ENCODE measurements around the gene NFIX.

NFIX gene

DNA sequence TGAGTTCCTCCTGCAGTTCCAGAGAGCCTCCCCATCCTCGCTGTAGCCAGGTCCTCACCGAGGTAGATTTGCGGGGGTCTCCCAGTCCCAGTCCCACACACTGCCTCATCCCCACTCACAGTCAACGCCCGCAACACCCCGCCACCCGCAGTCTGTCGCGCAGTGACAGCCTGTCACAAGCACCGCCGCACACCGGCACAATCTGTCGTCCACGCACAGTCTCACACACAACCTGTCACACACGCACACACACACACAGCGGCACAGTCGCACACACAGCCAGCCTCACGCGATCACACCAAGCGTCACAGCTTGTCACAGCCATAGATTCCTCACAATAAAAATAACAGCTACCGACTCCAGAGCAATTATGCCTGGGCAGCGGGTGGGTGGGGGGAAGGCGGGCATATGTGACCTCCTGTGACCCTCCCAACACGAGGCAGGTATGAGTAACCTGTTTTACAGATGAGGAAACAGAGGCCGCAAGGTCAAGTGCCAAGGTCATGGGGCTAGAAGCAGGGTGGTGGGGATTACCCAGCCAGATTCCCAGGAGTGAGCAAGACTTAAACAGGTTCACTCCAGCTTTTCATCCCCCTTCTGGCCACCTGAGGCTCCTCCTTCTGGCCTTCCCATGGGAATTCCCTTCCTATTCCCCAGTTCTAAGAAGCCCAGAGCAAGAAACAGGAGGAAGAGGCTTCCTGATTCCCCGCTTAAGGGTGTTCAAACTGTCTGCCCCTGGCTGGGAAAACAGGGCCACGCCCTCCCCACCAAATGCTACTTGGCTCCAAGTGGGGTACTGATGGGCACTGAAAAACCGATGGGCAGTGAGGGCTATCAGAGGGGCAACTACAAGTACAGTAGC, 13.9 kb downstream of the NFIX start:
- DNase-seq (ENCODE audit: low read depth, low spot score), result no peak
- no peaks in the 10 kb centered on the region; the same call in 1 of the 2 replicates for H3K36me3 ChIP-seq (ENCODE audit: control insufficient read depth, insufficient read depth, low read length)
- H3K4me3 ChIP-seq (ENCODE audit: low read length), result no peak overlapping the region
- no peaks in the 10 kb centered on the region for H3K9me3 ChIP-seq (ENCODE audit: control insufficient read depth, insufficient read depth, low read length)
- H3K27me3 ChIP-seq (ENCODE audit: control insufficient read depth, insufficient read depth, low read length), result peaks cover 73% of the 10 kb centered on the region
- WGBS (ENCODE audit: insufficient coverage, insufficient read length), result no CpG with 5 or more reads among the region's 28 CpGs
- no peak overlapping the region for H3K27ac ChIP-seq (ENCODE audit: low read length)
- H3K4me1 ChIP-seq (ENCODE audit: control insufficient read depth, insufficient read depth, low read length), result peaks cover 14% of the 10 kb centered on the region

GRCh38 chr19:13010038-13010991, 15.0 kb downstream of the NFIX start:
- WGBS (ENCODE audit: insufficient coverage, insufficient read length), result no CpG with 5 or more reads among the region's 62 CpGs
- peaks cover 14% of the 10 kb centered on the region for H3K4me1 ChIP-seq (ENCODE audit: control insufficient read depth, insufficient read depth, low read length)
- peaks cover 79% of the 10 kb centered on the region for H3K27me3 ChIP-seq (ENCODE audit: control insufficient read depth, insufficient read depth, low read length)
- H3K27ac ChIP-seq (ENCODE audit: low read length), result no peak overlapping the region
- no peaks in the 10 kb centered on the region for H3K9me3 ChIP-seq (ENCODE audit: control insufficient read depth, insufficient read depth, low read length)
- H3K4me3 ChIP-seq (ENCODE audit: low read length), result no peak overlapping the region
- DNase-seq (ENCODE audit: low read depth, low spot score), result no peak
- H3K36me3 ChIP-seq (ENCODE audit: control insufficient read depth, insufficient read depth, low read length), result no peaks in the 10 kb centered on the region; the same call in 1 of the 2 replicates

DNA sequence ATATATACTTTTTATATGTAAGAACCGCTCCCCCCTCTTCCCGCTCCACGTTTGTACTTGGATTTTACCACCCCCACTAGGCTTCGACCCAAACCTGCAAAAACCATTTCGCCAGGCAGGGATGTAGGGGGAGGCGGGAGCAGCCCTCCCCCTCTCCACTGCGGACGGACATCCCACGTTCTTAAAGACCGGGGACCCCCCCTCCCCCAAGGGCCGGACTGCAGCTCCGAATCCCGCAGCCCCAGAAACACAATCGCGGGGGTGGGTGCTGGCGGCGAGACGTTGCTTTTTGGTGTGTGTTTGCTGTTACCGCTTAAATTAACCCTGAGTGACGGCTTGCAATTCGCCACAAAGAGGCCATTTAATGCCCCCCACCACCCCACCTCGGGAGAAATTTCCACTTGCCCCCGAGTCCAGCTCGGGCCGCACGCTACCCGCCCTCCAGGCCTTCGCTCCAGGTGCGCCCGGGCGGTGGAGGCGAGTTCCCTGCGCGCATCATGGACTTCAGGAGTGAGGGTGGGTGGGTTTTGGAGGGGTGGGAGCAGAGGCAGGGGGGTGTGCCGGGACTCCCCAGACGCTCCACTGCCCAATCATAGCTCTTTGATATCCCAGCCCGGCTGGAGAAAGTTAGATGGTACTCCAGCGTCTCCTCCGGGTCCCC, 15.8 kb downstream of the NFIX start:
- WGBS (ENCODE audit: insufficient coverage, insufficient read length), result no CpG with 5 or more reads among the region's 39 CpGs

GRCh38 chr19:13011653-13012389, 16.5 kb downstream of the NFIX start:
- Histone ChIP-seq H3K36me3 (ENCODE audit: control insufficient read depth, insufficient read depth, low read length) (no peaks in the 10 kb centered on the region; the same call in 1 of the 2 replicates), H3K27ac (ENCODE audit: low read length) (no peak overlapping the region), H3K4me1 (ENCODE audit: control insufficient read depth, insufficient read depth, low read length) (peaks cover 14% of the 10 kb centered on the region), H3K27me3 (ENCODE audit: control insufficient read depth, insufficient read depth, low read length) (peaks cover 92% of the 10 kb centered on the region), H3K9me3 (ENCODE audit: control insufficient read depth, insufficient read depth, low read length) (no peaks in the 10 kb centered on the region), H3K4me3 (ENCODE audit: low read length) (no peak overlapping the region)
- DNase-seq (ENCODE audit: low read depth, low spot score), result no peak
- no CpG with 5 or more reads among the region's 54 CpGs for WGBS (ENCODE audit: insufficient coverage, insufficient read length)

More for the DNA sequence above, 15.8 kb downstream of the NFIX start:
- H3K36me3 ChIP-seq (ENCODE audit: control insufficient read depth, insufficient read depth, low read length), result no peaks in the 10 kb centered on the region; the same call in 1 of the 2 replicates
- no peak for DNase-seq (ENCODE audit: low read depth, low spot score)
- no peak overlapping the region for H3K27ac ChIP-seq (ENCODE audit: low read length)
- H3K4me3 ChIP-seq (ENCODE audit: low read length), result no peak overlapping the region
- no peaks in the 10 kb centered on the region for H3K9me3 ChIP-seq (ENCODE audit: control insufficient read depth, insufficient read depth, low read length)
- H3K27me3 ChIP-seq (ENCODE audit: control insufficient read depth, insufficient read depth, low read length), result peaks cover 87% of the 10 kb centered on the region
- H3K4me1 ChIP-seq (ENCODE audit: control insufficient read depth, insufficient read depth, low read length), result peaks cover 14% of the 10 kb centered on the region

- Histone ChIP-seq H3K27ac (ENCODE audit: low read length) (no peak overlapping the region), H3K4me1 (ENCODE audit: control insufficient read depth, insufficient read depth, low read length) (peaks cover 14% of the 10 kb centered on the region), H3K36me3 (ENCODE audit: control insufficient read depth, insufficient read depth, low read length) (no peaks in the 10 kb centered on the region; the same call in 1 of the 2 replicates), H3K4me3 (ENCODE audit: low read length) (no peak overlapping the region), H3K27me3 (ENCODE audit: control insufficient read depth, insufficient read depth, low read length) (peaks cover 93% of the 10 kb centered on the region), H3K9me3 (ENCODE audit: control insufficient read depth, insufficient read depth, low read length) (no peaks in the 10 kb centered on the region)
- WGBS (ENCODE audit: insufficient coverage, insufficient read length), result no CpG with 5 or more reads among the region's 23 CpGs
- DNase-seq (ENCODE audit: low read depth, low spot score), result no peak
Measured at GRCh38 chr19:13012390-13012689, 17.1 kb downstream of the NFIX start.

DNA sequence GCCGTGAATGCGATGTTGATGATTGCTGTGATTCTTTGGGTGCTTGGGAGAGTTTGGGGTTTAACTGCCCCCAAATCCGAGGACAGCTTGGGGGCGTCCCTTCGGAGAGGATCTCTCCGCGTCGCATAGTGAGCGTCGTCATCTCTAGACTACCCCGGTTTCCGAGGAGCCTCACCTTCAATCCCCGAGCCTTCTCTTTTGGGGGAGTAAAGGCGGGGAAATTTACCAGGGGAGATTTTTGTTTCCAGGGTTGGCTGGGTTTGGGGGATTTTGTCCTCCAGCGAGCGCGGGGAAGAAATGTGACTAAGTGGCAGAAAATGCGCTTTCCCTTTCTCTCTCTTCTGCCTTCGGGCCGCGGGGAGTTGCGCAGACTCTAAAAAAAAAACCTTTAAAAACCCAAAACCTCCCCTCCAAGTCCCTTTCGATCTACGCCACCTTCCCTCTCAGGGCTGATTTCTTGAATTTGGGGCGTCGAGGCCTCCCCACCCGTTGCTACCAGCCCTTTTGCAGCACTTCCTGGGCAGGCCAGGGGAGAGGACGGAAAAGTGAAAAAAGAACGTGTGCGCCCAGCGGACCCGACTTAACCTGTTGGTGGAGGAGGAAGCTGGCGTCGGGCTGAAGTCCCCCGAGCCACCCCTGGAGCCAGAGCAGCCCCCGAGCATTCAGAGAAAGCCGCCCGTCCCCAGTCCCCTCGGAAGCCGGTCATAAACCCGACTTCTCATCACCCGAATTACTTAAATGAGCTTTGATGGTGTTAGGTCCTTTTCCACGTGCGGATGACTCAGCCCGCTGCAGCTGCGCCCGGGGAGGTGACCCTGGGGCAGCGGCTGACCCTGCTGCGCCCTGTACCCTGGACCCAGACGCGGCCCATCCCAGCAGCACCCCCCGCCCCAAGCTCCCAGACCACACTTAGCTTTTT, 17.7 kb downstream of the NFIX start:
- Histone ChIP-seq H3K27me3 (ENCODE audit: control insufficient read depth, insufficient read depth, low read length) (peaks cover 96% of the 10 kb centered on the region), H3K9me3 (ENCODE audit: control insufficient read depth, insufficient read depth, low read length) (no peaks in the 10 kb centered on the region), H3K4me3 (ENCODE audit: low read length) (no peak overlapping the region), H3K36me3 (ENCODE audit: control insufficient read depth, insufficient read depth, low read length) (no peaks in the 10 kb centered on the region; the same call in 1 of the 2 replicates), H3K27ac (ENCODE audit: low read length) (no peak overlapping the region), H3K4me1 (ENCODE audit: control insufficient read depth, insufficient read depth, low read length) (peaks cover 14% of the 10 kb centered on the region)
- no peak for DNase-seq (ENCODE audit: low read depth, low spot score)
- WGBS (ENCODE audit: insufficient coverage, insufficient read length), result no CpG with 5 or more reads among the region's 52 CpGs

- H3K27me3 ChIP-seq (ENCODE audit: control insufficient read depth, insufficient read depth, low read length), result peaks cover 96% of the 10 kb centered on the region
- H3K27ac ChIP-seq (ENCODE audit: low read length), result no peak overlapping the region
- DNase-seq (ENCODE audit: low read depth, low spot score), result no peak
- H3K4me1 ChIP-seq (ENCODE audit: control insufficient read depth, insufficient read depth, low read length), result peaks cover 14% of the 10 kb centered on the region
- no peaks in the 10 kb centered on the region for H3K9me3 ChIP-seq (ENCODE audit: control insufficient read depth, insufficient read depth, low read length)
- no CpG with 5 or more reads among the region's 20 CpGs for WGBS (ENCODE audit: insufficient coverage, insufficient read length)
- H3K4me3 ChIP-seq (ENCODE audit: low read length), result no peak overlapping the region
- no peaks in the 10 kb centered on the region; the same call in 1 of the 2 replicates for H3K36me3 ChIP-seq (ENCODE audit: control insufficient read depth, insufficient read depth, low read length)
Measured at GRCh38 chr19:13013649-13014048, 18.4 kb downstream of the NFIX start.

DNA sequence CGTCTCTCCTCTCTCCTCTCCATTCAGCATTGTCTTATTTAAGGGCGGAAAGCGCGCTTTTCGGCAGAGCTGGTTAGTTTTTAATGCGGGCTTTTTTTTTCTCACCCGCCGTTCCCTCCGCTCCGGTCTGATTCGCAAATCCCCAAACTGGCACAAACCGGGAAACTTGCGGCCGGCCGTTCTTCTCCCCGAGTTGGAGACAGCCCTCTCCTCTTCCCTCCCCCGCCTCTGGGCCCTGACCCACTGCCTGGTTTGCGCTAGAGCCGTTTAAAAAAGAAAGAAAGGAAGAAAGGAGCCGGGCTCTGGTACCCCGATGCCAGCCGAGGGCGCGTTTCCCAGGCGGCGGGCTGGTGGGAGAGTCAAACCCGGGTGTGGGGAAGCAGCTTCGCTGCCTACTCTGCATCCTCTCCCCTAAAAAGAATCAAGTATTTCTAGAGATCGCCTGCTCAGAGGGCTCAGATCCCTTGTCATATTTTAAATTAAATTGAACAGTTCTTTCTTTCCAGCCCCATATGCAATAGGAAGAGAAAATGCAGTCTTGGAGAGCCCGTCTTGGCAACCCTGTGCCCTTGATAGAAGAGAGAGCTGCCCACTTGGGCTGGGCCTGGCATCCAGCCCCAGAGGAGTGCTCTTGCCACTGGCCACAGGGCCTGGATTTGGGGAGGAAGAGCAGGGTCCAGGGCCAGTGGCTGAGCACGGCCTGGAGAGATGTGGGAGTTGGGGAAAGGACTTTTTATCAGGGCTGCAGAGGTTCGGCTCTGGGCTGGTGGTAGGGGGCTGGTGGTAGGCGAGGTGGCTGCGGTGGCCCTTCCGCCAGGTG, 19.0 kb downstream of the NFIX start:
- WGBS (ENCODE audit: insufficient coverage, insufficient read length), result no CpG with 5 or more reads among the region's 35 CpGs
- Histone ChIP-seq H3K4me3 (ENCODE audit: low read length) (no peak overlapping the region), H3K4me1 (ENCODE audit: control insufficient read depth, insufficient read depth, low read length) (peaks cover 14% of the 10 kb centered on the region), H3K27ac (ENCODE audit: low read length) (no peak overlapping the region), H3K36me3 (ENCODE audit: control insufficient read depth, insufficient read depth, low read length) (no peaks in the 10 kb centered on the region; the same call in 1 of the 2 replicates), H3K27me3 (ENCODE audit: control insufficient read depth, insufficient read depth, low read length) (peaks cover 95% of the 10 kb centered on the region), H3K9me3 (ENCODE audit: control insufficient read depth, insufficient read depth, low read length) (no peaks in the 10 kb centered on the region)
- DNase-seq (ENCODE audit: low read depth, low spot score), result no peak

Measured in iPS DF 6.9 (cell line).